Smooth muscle cell (in vitro differentiated cells): ENCODE data around the gene NPFF. TPM values are rescaled to one million over a fixed set of nuclear protein-coding genes. Genes with fewer than 3 reads are reported as not detected.
"Not testable (repeated sequence)": the region's sequence is repeated elsewhere in the genome, so short reads cannot be mapped to it uniquely, and the experiment has no call there.

Experiments
- DNase-seq: peaks from one replicate; lab custom pipeline; 2025; ENCODE audit not compliant: unreplicated experiment; lab: John Stamatoyannopoulos, UW
- H2AFZ ChIP-seq: fragments of 200-600 bp; sonication (generic); 2 replicates; pipeline ENCODE4 v1.6.0; 2016; ENCODE audit warnings: antibody characterized with exemption, low read depth, mild to moderate bottlenecking
- H3F3A ChIP-seq: fragments of 200-600 bp; sonication (generic); 2 replicates; pipeline ENCODE4 v1.6.0; 2017; ENCODE audit warnings: antibody characterized with exemption, low read depth
- H3K27ac ChIP-seq: fragments of 200-600 bp; sonication (generic); 2 replicates; pipeline ENCODE4 v1.5.1; 2016; ENCODE audit warnings: low read depth, mild to moderate bottlenecking
- H3K27me3 ChIP-seq: fragments of 200-600 bp; sonication (generic); 2 replicates; pipeline ENCODE4 v1.6.1; 2016; ENCODE audit warnings: low read depth, mild to moderate bottlenecking
- H3K36me3 ChIP-seq: fragments of 200-600 bp; sonication (generic); 2 replicates; pipeline ENCODE4 v1.5.1; 2016; ENCODE audit warnings: low read depth
- H3K4me1 ChIP-seq: fragments of 200-600 bp; sonication (generic); 2 replicates; pipeline ENCODE4 v1.5.1; 2016; ENCODE audit warnings: low read depth
- H3K4me2 ChIP-seq: fragments of 200-600 bp; sonication (generic); 2 replicates; pipeline ENCODE4 v1.6.0; 2016; ENCODE audit warnings: mild to moderate bottlenecking
- H3K4me3 ChIP-seq: fragments of 200-600 bp; sonication (generic); 2 replicates; pipeline ENCODE4 v1.5.1; 2016; ENCODE audit warnings: mild to moderate bottlenecking
- H3K79me2 ChIP-seq: fragments of 200-600 bp; sonication (generic); 2 replicates; pipeline ENCODE4 v1.6.0; 2016; ENCODE audit warnings: low read depth, mild to moderate bottlenecking
- H3K9ac ChIP-seq: fragments of 200-600 bp; sonication (generic); 2 replicates; pipeline ENCODE4 v1.6.0; 2016; ENCODE audit warnings: low read depth
- H3K9me3 ChIP-seq: fragments of 200-600 bp; sonication (generic); replicated peaks from 2 replicates; pipeline ENCODE4 v1.5.1; 2016; ENCODE audit warnings: low read depth
- H4K20me1 ChIP-seq: fragments of 200-600 bp; sonication (generic); 2 replicates; pipeline ENCODE4 v1.6.0; 2016; ENCODE audit warnings: low read depth
- CTCF ChIP-seq: fragments of 200-600 bp; sonication (generic); IDR thresholded peaks from 2 replicates; pipeline ENCODE4 v1.5.1; 2017; ENCODE audit warnings: borderline replicate concordance, mild to moderate bottlenecking, antibody characterized with exemption; ENCODE audit not compliant: insufficient read depth, poor library complexity, severe bottlenecking
- WGBS: methylation state at CpG from one replicate; pipeline ENCODE4 v1.1.7; 2016; ENCODE audit warnings: low lambda C conversion rate; 5-methylcytosine and 5-hydroxymethylcytosine counted together
- polyA plus RNA-seq: library from polyadenylated mRNA; unstranded; fragments of >200 nt; fragmentation: Nextera tagmentation; extraction: Ambion mirVana; gene quantifications from 2 replicates; pipeline ENCODE4 v1.2.1, GENCODE V29; 2016
- total RNA-seq: library from RNA; depleted of rRNA; stranded (reverse); fragments of >200 nt; gene quantifications from 2 replicates; pipeline ENCODE4 v1.2.3, GENCODE V29; 2014

Gene NPFF
- total and polyA plus RNA-seq, 2 experiments from 2014 or later: 0.38 TPM; not detected in 1

- peaks cover 5% of the 10 kb centered on the region for H3K4me1 ChIP-seq
- no peak for DNase-seq
These were observed 43.3 kb upstream of the NPFF start for GRCh38 chr12:53550595-53550994.

GRCh38 chr12:53550131-53550530, 42.8 kb upstream of the NPFF start:
- not testable (repeated sequence) for H3K36me3 ChIP-seq, H3K4me2 ChIP-seq, H3K9me3 ChIP-seq, H3K27me3 ChIP-seq, H3K79me2 ChIP-seq, H3K4me3 ChIP-seq, H3K27ac ChIP-seq, DNase-seq, H4K20me1 ChIP-seq, H2AFZ ChIP-seq, H3K9ac ChIP-seq, H3F3A ChIP-seq, H3K4me1 ChIP-seq
- over 99% methylated on average over 8 of the region's 8 CpGs for WGBS

More at GRCh38 chr12:53550595-53550994, 43.3 kb upstream of the NPFF start:
- Histone ChIP-seq H3K9me3 (no peaks in the 10 kb centered on the region), H3K4me2 (no peak overlapping the region), H4K20me1 (no peaks in the 10 kb centered on the region), H3K27me3 (no peaks in the 10 kb centered on the region), H3K79me2 (no peaks in the 10 kb centered on the region), H3K27ac (no peak overlapping the region), H2AFZ (no peak overlapping the region), H3K4me3 (no peak overlapping the region), H3K36me3 (no peaks in the 10 kb centered on the region), H3F3A (no peaks in the 10 kb centered on the region), H3K9ac (no peak overlapping the region)
- WGBS: 100% methylated on average over 1 of the region's 1 CpG
- no peak for TF ChIP-seq CTCF

- H3K9me3 ChIP-seq, H3K27ac ChIP-seq, H3K4me2 ChIP-seq, DNase-seq, H4K20me1 ChIP-seq, H3K9ac ChIP-seq, H3K4me3 ChIP-seq, H3K36me3 ChIP-seq, H3K27me3 ChIP-seq, H2AFZ ChIP-seq, H3K79me2 ChIP-seq, H3F3A ChIP-seq, H3K4me1 ChIP-seq: not testable (repeated sequence)
- 97% methylated on average over 6 of the region's 6 CpGs for WGBS
These were observed 41.1 kb upstream of the NPFF start for GRCh38 chr12:53548354-53548753.

- peak; percentile 60 for TF ChIP-seq CTCF
- Histone ChIP-seq H3K9ac (no peak overlapping the region), H3K9me3 (no peaks in the 10 kb centered on the region), H3K27ac (peak overlapping the region; percentile 66), H2AFZ (no peak overlapping the region), H3F3A (no peaks in the 10 kb centered on the region), H3K4me3 (no peak overlapping the region), H3K27me3 (no peaks in the 10 kb centered on the region), H4K20me1 (no peaks in the 10 kb centered on the region), H3K79me2 (no peaks in the 10 kb centered on the region), H3K4me1 (peaks cover 5% of the 10 kb centered on the region), H3K4me2 (no peak overlapping the region), H3K36me3 (peaks cover 4% of the 10 kb centered on the region)
- WGBS: 44% methylated on average over 5 of the region's 5 CpGs
- no peak for DNase-seq
These were observed 36.3 kb upstream of the NPFF start for GRCh38 chr12:53543539-53543938.

- Histone ChIP-seq H3K27ac (no peak overlapping the region), H3K9ac (no peak overlapping the region), H3F3A (no peaks in the 10 kb centered on the region), H3K4me1 (peaks cover 5% of the 10 kb centered on the region), H3K27me3 (no peaks in the 10 kb centered on the region), H3K4me2 (no peak overlapping the region), H3K4me3 (no peak overlapping the region), H4K20me1 (no peaks in the 10 kb centered on the region), H3K79me2 (no peaks in the 10 kb centered on the region), H3K9me3 (no peaks in the 10 kb centered on the region), H2AFZ (no peak overlapping the region), H3K36me3 (peaks cover 17% of the 10 kb centered on the region)
- TF ChIP-seq CTCF: no peak
- no peak for DNase-seq
- WGBS: 99% methylated on average over 3 of the region's 3 CpGs
These were observed 32.2 kb upstream of the NPFF start for GRCh38 chr12:53539526-53539925.
